Measurements from ENCODE around the gene DTWD2.

- TF ChIP-seq ELK1 (IDR thresholded peaks at IDR 0.05; ENCODE audit: borderline replicate concordance, low read depth, low read length) (no peak), POLR2A (IDR thresholded peaks at IDR 0.05; ENCODE audit: low read depth, low read length) (no peak), RFX5 (IDR thresholded peaks at IDR 0.05; ENCODE audit: low read depth, low read length) (no peak)
Measured at GRCh38 chr5:119009131-119009530, 20.8 kb upstream of the DTWD2 start.
